DOHH2 (cell line): ENCODE measurements around the gene ABRAXAS1.

Experiments used
- EZH2phosphoT487 ChIP-seq: fragments of 200-600 bp; sonication (generic); IDR thresholded peaks from 2 replicates; pipeline ENCODE4 v1.6.1; 2017; ENCODE audit warnings: borderline replicate concordance, mild to moderate bottlenecking, antibody characterized with exemption, low read length, moderate library complexity, mixed read lengths
- TF ChIP-seq, protein P1 (sequence below): fragments of 200-600 bp; sonication (generic); IDR thresholded peaks from one replicate; pipeline ENCODE4 v1.5.1; 2014; ENCODE audit warnings: antibody characterized with exemption, mild to moderate bottlenecking, low read depth, low read length; ENCODE audit not compliant: poor library complexity, severe bottlenecking

DNA sequence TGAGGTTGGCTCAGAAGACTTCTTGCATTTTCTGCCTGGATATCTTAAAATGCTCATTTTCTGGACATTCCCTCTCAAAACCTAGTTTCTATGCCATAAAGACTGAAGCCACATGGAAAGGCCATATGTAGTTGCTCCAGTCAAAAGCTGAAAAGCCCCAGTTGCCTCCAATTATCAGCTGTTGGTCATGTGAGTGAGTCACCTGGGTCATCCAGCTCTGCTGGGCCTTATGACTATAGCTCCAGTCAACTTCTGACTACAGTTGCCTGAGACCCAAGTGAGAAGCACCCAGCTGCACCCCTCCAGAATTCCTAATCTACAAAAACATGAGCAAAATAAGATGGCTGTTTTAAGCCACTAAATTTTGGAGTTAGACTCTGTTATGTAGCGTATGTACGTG is 71.2 kb downstream of the ABRAXAS1 start:
- TF ChIP-seq, protein P1, sequence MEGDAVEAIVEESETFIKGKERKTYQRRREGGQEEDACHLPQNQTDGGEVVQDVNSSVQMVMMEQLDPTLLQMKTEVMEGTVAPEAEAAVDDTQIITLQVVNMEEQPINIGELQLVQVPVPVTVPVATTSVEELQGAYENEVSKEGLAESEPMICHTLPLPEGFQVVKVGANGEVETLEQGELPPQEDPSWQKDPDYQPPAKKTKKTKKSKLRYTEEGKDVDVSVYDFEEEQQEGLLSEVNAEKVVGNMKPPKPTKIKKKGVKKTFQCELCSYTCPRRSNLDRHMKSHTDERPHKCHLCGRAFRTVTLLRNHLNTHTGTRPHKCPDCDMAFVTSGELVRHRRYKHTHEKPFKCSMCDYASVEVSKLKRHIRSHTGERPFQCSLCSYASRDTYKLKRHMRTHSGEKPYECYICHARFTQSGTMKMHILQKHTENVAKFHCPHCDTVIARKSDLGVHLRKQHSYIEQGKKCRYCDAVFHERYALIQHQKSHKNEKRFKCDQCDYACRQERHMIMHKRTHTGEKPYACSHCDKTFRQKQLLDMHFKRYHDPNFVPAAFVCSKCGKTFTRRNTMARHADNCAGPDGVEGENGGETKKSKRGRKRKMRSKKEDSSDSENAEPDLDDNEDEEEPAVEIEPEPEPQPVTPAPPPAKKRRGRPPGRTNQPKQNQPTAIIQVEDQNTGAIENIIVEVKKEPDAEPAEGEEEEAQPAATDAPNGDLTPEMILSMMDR: no peak
- TF ChIP-seq EZH2phosphoT487: no peak
